ENCODE results near the gene PSMB7.

DNA sequence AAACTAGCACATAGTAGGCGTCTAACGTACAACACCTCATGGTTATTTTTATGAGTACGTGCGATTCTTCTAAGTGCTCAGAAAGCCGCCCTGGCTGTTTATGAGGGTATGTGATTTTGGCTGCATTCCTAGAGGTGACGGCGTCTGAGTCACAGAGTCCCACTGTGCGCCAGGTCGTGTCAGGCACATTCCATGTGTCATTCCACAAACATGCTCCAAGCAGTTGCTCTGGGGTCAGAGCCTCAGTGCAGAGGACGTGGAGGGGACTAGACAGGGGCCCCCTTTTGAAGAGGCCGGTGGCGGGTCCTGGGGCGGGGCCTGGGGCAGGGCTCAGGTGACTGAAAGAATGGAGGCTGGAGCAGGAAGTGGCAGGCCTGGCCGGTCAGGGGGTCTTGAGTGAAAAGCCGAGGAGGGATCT lies 105.6 kb downstream of the PSMB7 start:
- TF ChIP-seq CTCF (conservative IDR thresholded peaks at IDR 0.05; ENCODE audit: low read depth, low read length), result no peak
- TF ChIP-seq EZH2 (IDR thresholded peaks at IDR 0.05; ENCODE audit: borderline replicate concordance, low read depth, low read length, poor library complexity, severe bottlenecking), result no peak
